Neuronal stem cell (in vitro differentiated cells): ENCODE results near the gene CAMTA1. TPM values are rescaled to one million over a fixed set of nuclear protein-coding genes. Genes with fewer than 3 reads are reported as not detected.
"Not testable (repeated sequence)": the region's sequence is repeated elsewhere in the genome, so short reads cannot be mapped to it uniquely, and the experiment has no call there.

Source experiments
- DNase-seq: peaks from one replicate; pipeline ENCODE4 v3.0.0-alpha.2; 2013; ENCODE audit warnings: low spot score
- H2AFZ ChIP-seq: one replicate; pipeline ENCODE4 v1.6.1; 2013; ENCODE audit warnings: mild to moderate bottlenecking, low read length, inconsistent platforms
- H2AK5ac ChIP-seq: 2 replicates; pipeline ENCODE4 v1.6.1; 2013; ENCODE audit warnings: low read depth, mild to moderate bottlenecking, inconsistent platforms, low read length, moderate library complexity, mixed read lengths
- H2BK120ac ChIP-seq: 2 replicates; pipeline ENCODE4 v1.6.1; 2013; ENCODE audit warnings: low read depth, mild to moderate bottlenecking, inconsistent platforms, low read length, moderate library complexity, mixed read lengths
- H2BK12ac ChIP-seq: one replicate; pipeline ENCODE4 v1.6.1; 2013; ENCODE audit warnings: low read length, inconsistent platforms
- H2BK15ac ChIP-seq: 2 replicates; pipeline ENCODE4 v1.6.1; 2013; ENCODE audit warnings: mild to moderate bottlenecking, low read length, inconsistent platforms, mixed read lengths
- H2BK5ac ChIP-seq: one replicate; pipeline ENCODE4 v1.6.1; 2013; ENCODE audit warnings: inconsistent platforms, mild to moderate bottlenecking, low read length, moderate library complexity
- H3K14ac ChIP-seq: one replicate; pipeline ENCODE4 v1.6.1; 2013; ENCODE audit warnings: low read length, inconsistent platforms
- H3K18ac ChIP-seq: 2 replicates; pipeline ENCODE4 v1.6.1; 2013; ENCODE audit warnings: low read length, inconsistent platforms
- H3K23ac ChIP-seq: 2 replicates; pipeline ENCODE4 v1.6.1; 2013; ENCODE audit warnings: low read depth, mild to moderate bottlenecking, mixed read lengths, low read length, inconsistent platforms; ENCODE audit not compliant: poor library complexity
- H3K27ac ChIP-seq: replicated peaks from 3 replicates; pipeline ENCODE4 v1.5.1; 2013; ENCODE audit warnings: low read length, inconsistent platforms
- H3K27me3 ChIP-seq, 3 experiments: 2 replicates each; pipeline ENCODE4 v1.6.1; 2013; ENCODE audit warnings: low read length in 3 of 3, mild to moderate bottlenecking in 2 of 3, inconsistent platforms in 1 of 3, low read depth in 1 of 3, mixed read lengths in 1 of 3, moderate library complexity in 1 of 3; ENCODE audit not compliant: control insufficient read depth in 3 of 3, insufficient read depth in 3 of 3
- H3K36me3 ChIP-seq, 2 donors: replicated peaks in 1 of 2; 2 replicates each; pipeline ENCODE4 v1.6.1; 2013; ENCODE audit warnings: low read length in 2 of 2; ENCODE audit not compliant: control insufficient read depth in 2 of 2, insufficient read depth in 2 of 2
- H3K4ac ChIP-seq: 2 replicates; pipeline ENCODE4 v1.6.1; 2013; ENCODE audit warnings: inconsistent platforms, mild to moderate bottlenecking, low read length, moderate library complexity
- H3K4me1 ChIP-seq, 2 donors: 1 replicate in 1 of 2; 2 replicates in 1 of 2; pipeline ENCODE4 v1.6.1; 2013; ENCODE audit warnings: low read length in 2 of 2, low read depth in 1 of 2; ENCODE audit not compliant: control insufficient read depth in 2 of 2, insufficient read depth in 1 of 2
- H3K4me2 ChIP-seq: one replicate; pipeline ENCODE4 v1.6.1; 2013; ENCODE audit warnings: mild to moderate bottlenecking, low read length, inconsistent platforms; ENCODE audit not compliant: insufficient read depth, poor library complexity, severe bottlenecking
- H3K4me3 ChIP-seq, 2 donors: 2 replicates each; pipeline ENCODE4 v1.5.1; 2013; ENCODE audit warnings: low read length in 2 of 2, mild to moderate bottlenecking in 2 of 2, inconsistent platforms in 1 of 2, moderate library complexity in 1 of 2
- H3K79me1 ChIP-seq: one replicate; pipeline ENCODE4 v1.6.1; 2013; ENCODE audit warnings: low read depth, mild to moderate bottlenecking, inconsistent platforms, low read length, moderate library complexity
- H3K9ac ChIP-seq: one replicate; pipeline ENCODE4 v1.6.1; 2013; ENCODE audit warnings: mild to moderate bottlenecking, low read depth, low read length, inconsistent platforms; ENCODE audit not compliant: poor library complexity
- H3K9me3 ChIP-seq, 2 donors: replicated peaks in 1 of 2; 2 replicates each; pipeline versions ENCODE3 to v1.6.1; 2013; ENCODE audit warnings: low read length in 2 of 2, mild to moderate bottlenecking in 2 of 2, inconsistent platforms in 1 of 2, low read depth in 1 of 2, mixed read lengths in 1 of 2, moderate library complexity in 1 of 2; ENCODE audit not compliant: control insufficient read depth in 2 of 2, insufficient read depth in 1 of 2
- H4K8ac ChIP-seq: one replicate; pipeline ENCODE4 v1.6.1; 2013; ENCODE audit warnings: low read depth, mild to moderate bottlenecking, inconsistent platforms, low read length, moderate library complexity
- H4K91ac ChIP-seq: one replicate; pipeline ENCODE4 v1.6.1; 2013; ENCODE audit warnings: low read length, low read depth, mild to moderate bottlenecking, inconsistent platforms; ENCODE audit not compliant: poor library complexity
- WGBS, 2 donors: extraction: QIAGEN DNeasy Blood & Tissue Kit; methylation state at CpG; one replicate each; pipeline ENCODE4 v1.1.7; 2013; ENCODE audit warnings: missing lambda C conversion rate in 2 of 2, mixed read lengths in 1 of 2; ENCODE audit not compliant: insufficient read length in 2 of 2, insufficient replicate concordance in 1 of 2; ENCODE audit errors: extremely low coverage in 2 of 2; 5-methylcytosine and 5-hydroxymethylcytosine counted together
- polyA plus RNA-seq, 2 experiments: library from polyadenylated mRNA; stranded (reverse); fragments of 200-250 nt; gene quantifications; one replicate each; pipeline ENCODE4 v1.2.3, GENCODE V29; 2013

The CAMTA1 gene
- 379 TPM for polyA plus RNA-seq (2013, experiment 1 of 2)
- 395 TPM for polyA plus RNA-seq (2013, experiment 2 of 2)

GRCh38 chr1:6785318-6785727, at the start of gene CAMTA1:
TSS of gene CAMTA1 (plus strand) at chr1:6785454. CDS start at chr1:6785531, 77 bp downstream.
- H4K8ac ChIP-seq = no peak within 1 kb of the TSS
- peak within 1 kb of the TSS; percentile 100 for H2AFZ ChIP-seq
- peaks cover 0 to 11% of the 10 kb centered on the region in 2 donors for H3K9me3 ChIP-seq
- H3K18ac ChIP-seq = peak within 1 kb of the TSS; percentile 99
- no CpG with 5 or more reads among the region's 69 CpGs for WGBS, 2 donors
- no peak within 1 kb of the TSS for H3K4ac ChIP-seq
- H3K27me3 ChIP-seq = no peaks in the 10 kb centered on the region
- H3K14ac ChIP-seq = peak within 1 kb of the TSS; percentile 26
- no peak within 1 kb of the TSS for H2BK120ac ChIP-seq
- H3K4me1 ChIP-seq = peaks cover 9 to 11% of the 10 kb centered on the region in 2 donors
- peak within 1 kb of the TSS; percentile 87 for H2BK5ac ChIP-seq
- H2BK15ac ChIP-seq = no peak within 1 kb of the TSS
- H2AK5ac ChIP-seq = no peak within 1 kb of the TSS
- H4K91ac ChIP-seq = no peak within 1 kb of the TSS
- H3K4me3 ChIP-seq = peak within 1 kb of the TSS; percentile 64 to 97
- peak within 1 kb of the TSS; percentile 87 for H3K23ac ChIP-seq
- H3K36me3 ChIP-seq = peaks cover 2 to 9% of the 10 kb centered on the region in 2 donors
- peak within 1 kb of the TSS; percentile 88 for H3K27ac ChIP-seq
- H3K79me1 ChIP-seq = peaks cover 3% of the 10 kb centered on the region
- H2BK12ac ChIP-seq = no peak within 1 kb of the TSS
- no peak for DNase-seq
- peak within 1 kb of the TSS; percentile 89 for H3K9ac ChIP-seq
- peak within 1 kb of the TSS; percentile 74 for H3K4me2 ChIP-seq

DNA sequence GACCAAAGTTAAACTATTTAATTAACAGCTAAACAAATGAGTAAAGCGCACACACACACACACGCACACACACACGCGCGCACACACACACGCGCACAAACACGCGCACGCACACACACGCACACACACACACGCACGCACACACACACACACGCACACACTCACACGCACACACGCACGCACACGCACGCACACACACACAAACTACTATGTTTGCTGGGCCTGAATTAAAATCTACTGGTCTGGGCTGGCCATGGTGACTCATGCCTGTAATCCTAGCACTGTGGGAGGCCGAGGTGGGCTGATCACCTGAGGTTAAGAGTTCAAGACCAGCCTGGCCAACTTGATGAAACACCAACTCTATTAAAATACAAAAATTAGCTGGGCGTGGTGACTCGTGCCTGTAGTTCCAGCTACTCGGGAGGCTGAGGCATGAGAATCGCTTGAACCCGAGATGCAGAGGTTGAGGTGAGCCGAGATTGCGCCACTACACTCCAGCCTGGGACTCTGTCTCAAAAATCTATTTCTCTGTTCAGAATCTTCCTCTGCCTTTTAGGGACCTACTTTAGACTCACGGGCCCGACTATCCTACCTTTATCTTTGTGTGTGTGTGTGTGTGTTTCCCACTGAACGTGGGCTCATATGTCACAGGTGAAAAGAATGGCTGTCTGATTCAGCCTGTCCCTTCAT, 46.1 kb upstream of the CAMTA1 start:
- Histone ChIP-seq H3K14ac (no peak overlapping the region), H3K27me3 (peaks cover 0 to 4% (median 0%) of the 10 kb centered on the region in 3 experiments), H2BK15ac (no peak overlapping the region), H3K4me3 (no peak overlapping the region), H2AFZ (no peak overlapping the region), H2BK5ac (no peak overlapping the region), H2BK12ac (no peak overlapping the region), H3K23ac (no peak overlapping the region), H3K27ac (no peak overlapping the region), H3K18ac (no peak overlapping the region), H3K4ac (no peak overlapping the region), H3K4me2 (no peak overlapping the region), H4K8ac (no peak overlapping the region), H3K79me1 (no peaks in the 10 kb centered on the region), H3K9ac (no peak overlapping the region), H3K4me1 (peaks cover 0 to 5% of the 10 kb centered on the region in 2 donors), H2AK5ac (no peak overlapping the region), H3K9me3 (peaks cover 0 to 2% of the 10 kb centered on the region in 2 donors), H3K36me3 (no peaks in the 10 kb centered on the region), H2BK120ac (no peak overlapping the region), H4K91ac (no peak overlapping the region)
- no peak for DNase-seq
- WGBS, 2 donors = no CpG with 5 or more reads among the region's 30 CpGs

DNA sequence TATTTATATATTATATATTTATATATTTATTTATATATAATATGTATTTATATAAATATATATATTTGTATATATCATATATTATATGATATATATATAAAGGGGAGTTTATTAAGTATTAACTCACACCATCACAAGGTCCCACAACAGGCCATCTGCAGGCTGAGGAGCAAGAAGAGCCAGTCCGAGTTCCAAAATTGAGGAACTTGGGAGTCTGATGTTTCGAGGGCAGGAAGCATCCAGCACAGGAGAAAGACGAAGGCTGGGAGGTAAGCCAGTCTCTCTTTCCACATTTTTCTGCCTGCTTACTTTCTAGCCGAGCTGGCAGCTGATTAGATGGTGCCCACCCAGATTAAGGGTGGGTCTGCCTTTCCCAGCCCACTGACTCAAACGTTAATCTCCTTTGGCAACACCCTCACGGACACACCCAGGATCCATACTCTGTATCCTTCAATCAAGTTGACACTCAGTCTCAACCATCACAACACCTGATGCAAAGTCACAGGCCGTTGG, 42.5 kb upstream of the CAMTA1 start:
- not testable (repeated sequence) for H3K18ac ChIP-seq, H3K23ac ChIP-seq

More for the DNA sequence above, 42.5 kb upstream of the CAMTA1 start:
- not testable (repeated sequence) for H3K27me3 ChIP-seq, H2AFZ ChIP-seq, H3K79me1 ChIP-seq, H3K27ac ChIP-seq, DNase-seq, H3K9me3 ChIP-seq, H3K36me3 ChIP-seq, H2BK5ac ChIP-seq, H2AK5ac ChIP-seq, H2BK12ac ChIP-seq, H3K4ac ChIP-seq, H4K91ac ChIP-seq, H2BK120ac ChIP-seq, H3K9ac ChIP-seq, H3K14ac ChIP-seq, H3K4me2 ChIP-seq, H2BK15ac ChIP-seq, H4K8ac ChIP-seq, H3K4me3 ChIP-seq, H3K4me1 ChIP-seq
- WGBS, 2 donors = no CpG with 5 or more reads among the region's 7 CpGs
